ENCODE measurements around the gene H2AZ1.
"Not testable (repeated sequence)": the region's sequence is repeated elsewhere in the genome, so short reads cannot be mapped to it uniquely, and the experiment has no call there.

H2AZ1 gene

GRCh38 chr4:99949999-99950912 is at the start of gene H2AZ1:
Gene H2AZ1 (minus strand): TSS chr4:99950275. CDS start chr4:99950170, 105 bp downstream.
- peak; percentile 97 for DNase-seq (ENCODE audit: low read depth, low spot score)

GRCh38 chr4:99998062-99998867 is 48.2 kb upstream of the H2AZ1 start:
- no peak for DNase-seq (ENCODE audit: low read depth, low spot score)

GRCh38 chr4:99991741-99992140 is 41.7 kb upstream of the H2AZ1 start:
- DNase-seq (ENCODE audit: low read depth, low spot score): no peak

- no peak for DNase-seq (ENCODE audit: low read depth, low spot score)
These were observed 37.6 kb upstream of the H2AZ1 start for GRCh38 chr4:99987681-99988080.

- no peak for DNase-seq (ENCODE audit: low read depth, low spot score)
These were observed 36.7 kb upstream of the H2AZ1 start for GRCh38 chr4:99986792-99987191.

GRCh38 chr4:99983289-99983943 is 33.3 kb upstream of the H2AZ1 start:
- no peak for DNase-seq (ENCODE audit: low read depth, low spot score)

GRCh38 chr4:99979872-99980271 is 29.8 kb upstream of the H2AZ1 start:
- no peak for DNase-seq (ENCODE audit: low read depth, low spot score)

- DNase-seq (ENCODE audit: low read depth, low spot score): no peak
These were observed 21.5 kb upstream of the H2AZ1 start for GRCh38 chr4:99971453-99972111.

GRCh38 chr4:99968330-99968729 is 18.3 kb upstream of the H2AZ1 start:
- no peak for DNase-seq (ENCODE audit: low read depth, low spot score)

- no peak for DNase-seq (ENCODE audit: low read depth, low spot score)
These were observed 16.6 kb upstream of the H2AZ1 start for GRCh38 chr4:99966692-99967091.

- DNase-seq (ENCODE audit: low read depth, low spot score): no peak
These were observed 15.7 kb upstream of the H2AZ1 start for GRCh38 chr4:99965674-99966350.

GRCh38 chr4:99965173-99965572 is 15.1 kb upstream of the H2AZ1 start:
- DNase-seq (ENCODE audit: low read depth, low spot score): no peak

GRCh38 chr4:99961711-99962110 is 11.6 kb upstream of the H2AZ1 start:
- DNase-seq (ENCODE audit: low read depth, low spot score): no peak

GRCh38 chr4:99960648-99961047 is 10.6 kb upstream of the H2AZ1 start:
- no peak for DNase-seq (ENCODE audit: low read depth, low spot score)

GRCh38 chr4:99958207-99958606 is 8.1 kb upstream of the H2AZ1 start:
- not testable (repeated sequence) for DNase-seq (ENCODE audit: low read depth, low spot score)

- DNase-seq (ENCODE audit: low read depth, low spot score): no peak
These were observed 809 bp upstream of the H2AZ1 start for GRCh38 chr4:99950913-99951254.

GRCh38 chr4:99949034-99949998 is 759 bp downstream of the H2AZ1 start:
- peak; percentile 80 for DNase-seq (ENCODE audit: low read depth, low spot score)

GRCh38 chr4:99947608-99948007 is 2.5 kb downstream of the H2AZ1 start:
- DNase-seq (ENCODE audit: low read depth, low spot score): no peak

- DNase-seq (ENCODE audit: low read depth, low spot score): no peak
These were observed 2.9 kb downstream of the H2AZ1 start for GRCh38 chr4:99947190-99947578.
